VCaP (cell line): ENCODE measurements around the gene LRRC37B.
"Not testable (repeated sequence)": the region's sequence is repeated elsewhere in the genome, so short reads cannot be mapped to it uniquely, and the experiment has no call there.

Source experiments
- H3K27ac ChIP-seq: fragments of 450-650 bp; 2 replicates; pipeline ENCODE4 v1.5.1; 2017
- TF ChIP-seq, protein P1 (sequence below): fragments of 450-650 bp; conservative IDR thresholded peaks from 2 replicates; pipeline ENCODE4 v1.5.1; 2017; ENCODE audit warnings: mild to moderate bottlenecking, moderate library complexity

Gene LRRC37B

GRCh38 chr17:32010114-32010513 lies 2.9 kb downstream of the LRRC37B start:
- TF ChIP-seq, protein P1, sequence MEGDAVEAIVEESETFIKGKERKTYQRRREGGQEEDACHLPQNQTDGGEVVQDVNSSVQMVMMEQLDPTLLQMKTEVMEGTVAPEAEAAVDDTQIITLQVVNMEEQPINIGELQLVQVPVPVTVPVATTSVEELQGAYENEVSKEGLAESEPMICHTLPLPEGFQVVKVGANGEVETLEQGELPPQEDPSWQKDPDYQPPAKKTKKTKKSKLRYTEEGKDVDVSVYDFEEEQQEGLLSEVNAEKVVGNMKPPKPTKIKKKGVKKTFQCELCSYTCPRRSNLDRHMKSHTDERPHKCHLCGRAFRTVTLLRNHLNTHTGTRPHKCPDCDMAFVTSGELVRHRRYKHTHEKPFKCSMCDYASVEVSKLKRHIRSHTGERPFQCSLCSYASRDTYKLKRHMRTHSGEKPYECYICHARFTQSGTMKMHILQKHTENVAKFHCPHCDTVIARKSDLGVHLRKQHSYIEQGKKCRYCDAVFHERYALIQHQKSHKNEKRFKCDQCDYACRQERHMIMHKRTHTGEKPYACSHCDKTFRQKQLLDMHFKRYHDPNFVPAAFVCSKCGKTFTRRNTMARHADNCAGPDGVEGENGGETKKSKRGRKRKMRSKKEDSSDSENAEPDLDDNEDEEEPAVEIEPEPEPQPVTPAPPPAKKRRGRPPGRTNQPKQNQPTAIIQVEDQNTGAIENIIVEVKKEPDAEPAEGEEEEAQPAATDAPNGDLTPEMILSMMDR: no peak
- no peak overlapping the region for H3K27ac ChIP-seq

DNA sequence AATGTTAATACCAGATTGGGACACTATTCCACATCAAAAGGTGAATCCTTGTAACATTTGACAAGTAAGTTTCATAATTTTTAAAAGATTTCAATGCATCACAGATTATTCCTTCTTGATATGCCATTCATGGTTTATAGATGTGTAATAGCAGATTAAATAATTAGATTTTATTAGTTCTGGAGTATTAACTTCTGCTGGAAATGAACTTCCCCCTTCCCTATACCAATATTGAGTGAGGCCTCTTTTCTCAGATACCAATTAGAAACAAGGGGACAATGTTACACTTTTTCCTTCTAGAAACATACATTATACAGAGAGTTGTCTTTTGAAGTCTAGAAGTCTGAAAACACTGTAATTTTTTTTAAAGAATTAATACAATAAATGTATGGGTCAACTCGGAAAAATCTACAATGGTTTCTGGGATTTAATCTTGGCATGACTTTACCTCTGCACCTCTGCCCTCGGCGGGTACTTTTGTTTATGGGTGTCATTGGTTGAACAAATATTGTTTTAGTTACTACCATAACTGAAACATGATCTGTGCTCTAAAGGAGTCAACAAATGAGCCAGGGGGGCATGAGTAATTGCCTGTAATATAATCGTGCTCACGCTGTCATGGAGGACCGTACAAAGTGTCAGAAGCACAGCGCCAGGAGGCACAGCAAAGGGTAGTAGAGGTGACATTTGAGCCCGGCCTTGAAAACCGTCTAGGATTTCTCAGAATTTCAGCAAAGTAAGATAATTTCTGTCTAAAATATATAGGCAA lies 8.2 kb downstream of the LRRC37B start:
- no peak overlapping the region for H3K27ac ChIP-seq
- TF ChIP-seq, protein P1: no peak

GRCh38 chr17:32016231-32016630 lies 9.0 kb downstream of the LRRC37B start:
- TF ChIP-seq, protein P1: no peak
- no peak overlapping the region for H3K27ac ChIP-seq

DNA sequence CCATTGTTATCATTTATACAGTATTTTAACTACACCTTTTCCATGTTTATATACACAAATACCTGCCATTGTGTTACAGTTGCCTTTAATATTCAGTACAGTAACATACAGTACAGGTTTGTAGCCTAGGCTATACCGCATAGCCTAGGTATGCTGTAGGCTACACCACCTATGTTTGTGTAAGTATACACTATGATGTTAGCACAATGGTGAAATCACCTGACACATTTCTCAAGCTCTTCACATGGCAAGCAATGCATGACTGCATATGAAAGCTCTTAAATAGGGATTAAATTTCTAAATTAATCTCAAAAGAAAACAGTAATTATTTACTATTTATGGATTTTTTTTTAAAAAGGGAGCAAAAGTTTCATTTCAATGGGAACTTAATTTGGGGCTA lies 12.0 kb downstream of the LRRC37B start:
- H3K27ac ChIP-seq: no peak overlapping the region
- TF ChIP-seq, protein P1: no peak

DNA sequence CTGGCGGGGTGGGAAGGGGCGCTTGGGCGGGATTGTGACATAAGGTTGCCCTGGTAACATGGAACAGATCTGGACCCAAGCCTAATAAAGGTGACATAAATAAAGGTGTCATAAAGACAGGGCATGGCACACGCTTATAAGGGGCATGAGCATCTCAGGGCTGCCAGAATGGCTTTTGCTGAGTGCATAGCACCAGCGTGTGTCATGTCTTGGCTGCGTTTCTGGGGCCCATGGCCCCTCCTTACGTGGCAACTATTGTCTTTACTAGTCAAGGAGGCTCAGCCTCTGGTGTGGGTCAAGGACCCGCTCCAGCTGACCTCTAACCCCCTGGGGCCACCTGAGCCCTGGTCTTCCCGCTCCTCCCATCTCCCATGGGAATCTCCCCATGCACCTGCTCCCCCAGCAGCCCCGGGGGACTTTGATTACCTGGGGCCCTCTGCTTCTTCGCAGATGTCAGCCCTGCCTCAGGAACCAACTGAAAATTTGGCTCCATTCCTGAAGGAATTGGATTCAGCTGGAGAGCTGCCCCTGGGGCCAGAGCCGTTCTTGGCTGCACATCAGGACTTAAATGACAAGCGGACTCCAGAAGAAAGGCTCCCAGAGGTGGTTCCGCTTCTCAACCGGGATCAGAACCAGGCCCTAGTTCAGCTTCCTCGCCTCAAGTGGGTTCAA lies 13.9 kb downstream of the LRRC37B start:
- TF ChIP-seq, protein P1: no peak
- no peak overlapping the region for H3K27ac ChIP-seq

DNA sequence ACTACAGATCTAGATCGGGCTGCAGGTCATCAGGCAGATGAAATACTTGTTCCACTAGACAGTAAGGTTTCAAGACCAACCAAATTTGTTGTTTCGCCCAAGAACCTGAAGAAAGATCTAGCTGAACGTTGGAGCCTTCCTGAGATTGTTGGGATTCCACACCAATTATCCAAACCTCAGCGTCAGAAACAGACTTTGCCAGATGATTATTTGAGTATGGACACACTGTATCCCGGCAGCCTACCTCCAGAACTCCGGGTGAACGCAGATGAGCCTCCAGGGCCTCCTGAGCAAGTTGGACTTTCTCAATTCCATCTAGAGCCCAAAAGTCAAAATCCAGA lies 14.4 kb downstream of the LRRC37B start:
- TF ChIP-seq, protein P1: no peak
- no peak overlapping the region for H3K27ac ChIP-seq

- not testable (repeated sequence) for H3K27ac ChIP-seq
These were observed 15.4 kb downstream of the LRRC37B start for GRCh38 chr17:32022554-32022953.

GRCh38 chr17:32027271-32027670 lies 20.1 kb downstream of the LRRC37B start:
- not testable (repeated sequence) for H3K27ac ChIP-seq
